GM21786 (cell line): ENCODE measurements around the gene RBM27.
A peak's percentile ranks its signal among the peaks of the same experiment; 100 is the strongest.
"Not testable (repeated sequence)": the region's sequence is repeated elsewhere in the genome, so short reads cannot be mapped to it uniquely, and the experiment has no call there.

Experiments
- ATAC-seq: cut with Tn5 transposase; IDR thresholded peaks from one replicate; pipeline ENCODE4 v1.9.1; 2021; ENCODE audit not compliant: unreplicated experiment

The RBM27 gene

DNA sequence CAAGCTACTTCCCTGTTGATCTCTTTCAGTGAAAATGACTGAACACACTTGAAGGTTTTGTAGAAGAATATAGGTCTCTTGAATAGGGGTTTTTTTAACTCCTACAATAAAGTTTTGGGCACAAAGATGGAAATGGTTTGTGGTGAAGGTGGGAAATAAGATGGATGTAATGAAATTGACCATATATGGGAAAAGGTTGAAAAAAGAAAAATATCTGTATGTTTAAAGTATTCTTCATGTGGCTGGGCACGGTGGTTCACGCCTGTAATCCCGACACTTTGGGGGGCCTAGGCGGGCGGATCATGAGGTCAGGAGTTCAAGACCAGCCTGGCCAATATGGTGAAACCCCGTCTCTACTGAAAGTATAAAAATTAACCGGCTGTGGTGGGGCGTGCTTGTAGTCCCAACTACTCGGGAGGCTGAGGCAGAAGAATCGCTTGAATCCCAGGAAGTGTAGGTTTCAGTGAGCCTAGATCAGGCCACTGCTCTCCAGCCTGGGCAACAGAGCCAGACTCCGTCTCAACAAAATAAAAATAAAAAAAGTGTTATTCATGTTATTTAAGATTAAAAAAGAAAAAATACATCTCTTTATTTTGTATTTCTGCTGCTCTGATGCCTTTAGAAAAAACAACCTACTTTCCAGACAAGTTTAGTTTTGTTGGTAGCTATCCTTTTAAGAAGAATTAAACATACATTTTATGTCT is 2.2 kb downstream of the RBM27 start:
- ATAC-seq, result no peak

DNA sequence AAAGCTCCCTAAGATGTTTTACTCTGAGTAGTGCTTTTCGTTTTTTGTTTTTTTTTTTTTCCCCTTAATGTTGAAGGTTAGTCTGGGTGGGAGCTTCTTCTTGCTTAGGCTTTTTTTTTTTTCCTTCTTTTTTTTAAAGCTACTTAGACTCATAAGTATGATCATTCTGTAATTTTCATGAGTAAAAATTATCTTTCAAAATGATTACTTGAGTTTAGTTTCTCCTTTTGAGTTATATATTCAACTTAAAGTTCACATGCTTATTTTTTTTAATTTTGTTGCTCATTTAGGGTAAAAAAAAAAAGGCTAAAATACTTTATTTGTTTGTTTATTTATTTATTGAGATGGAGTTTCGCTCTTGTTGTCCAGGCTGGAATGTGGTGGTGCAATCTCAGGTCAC is 2.9 kb downstream of the RBM27 start:
- ATAC-seq, result no peak

DNA sequence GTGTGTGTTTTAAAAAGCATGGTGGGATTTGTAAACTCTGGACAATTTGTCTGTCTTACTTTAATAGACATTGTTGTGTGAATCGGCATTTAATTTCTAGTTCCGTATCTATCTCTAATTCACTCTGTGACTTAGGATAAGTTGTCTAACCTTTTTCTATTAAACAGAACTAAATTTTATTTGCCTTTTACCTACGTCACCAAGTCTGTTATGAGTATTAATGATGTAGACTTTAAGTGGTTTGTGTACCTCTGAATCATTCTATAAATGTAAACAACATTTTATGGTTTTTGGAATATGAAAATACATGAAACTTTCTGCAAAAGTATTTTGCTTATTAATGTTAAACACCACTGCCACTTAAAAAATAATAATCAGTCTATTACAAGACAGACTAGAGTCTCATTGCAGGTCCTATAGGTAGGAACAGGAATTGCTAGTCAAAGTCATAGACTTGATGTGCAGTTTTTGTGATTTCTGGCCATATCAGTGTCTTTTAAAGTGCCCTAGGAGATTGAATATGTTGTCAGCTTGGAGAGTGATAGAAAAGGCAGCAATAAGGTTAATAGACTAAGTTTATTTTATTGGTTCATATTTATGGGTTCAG is 5.6 kb downstream of the RBM27 start:
- ATAC-seq, result no peak

DNA sequence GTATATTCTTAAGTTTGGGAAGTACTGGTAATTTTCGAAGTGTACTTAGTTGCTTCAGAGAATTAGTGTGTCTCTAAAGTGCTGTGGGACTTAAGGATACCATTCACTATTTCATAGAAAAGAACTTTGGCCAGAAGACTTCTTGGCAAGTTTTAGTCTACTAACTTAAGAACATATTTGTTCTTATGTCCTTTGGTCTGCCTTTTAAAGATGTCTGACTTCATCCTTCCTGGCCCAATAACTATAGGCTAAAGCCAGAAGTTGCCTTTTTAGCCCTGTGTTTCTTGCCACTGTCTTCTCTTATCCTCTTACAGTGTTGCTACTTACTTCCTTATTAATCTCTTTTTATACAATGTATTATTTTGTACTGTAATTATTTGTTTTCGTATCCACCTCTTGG is 6.3 kb downstream of the RBM27 start:
- no peak for ATAC-seq

DNA sequence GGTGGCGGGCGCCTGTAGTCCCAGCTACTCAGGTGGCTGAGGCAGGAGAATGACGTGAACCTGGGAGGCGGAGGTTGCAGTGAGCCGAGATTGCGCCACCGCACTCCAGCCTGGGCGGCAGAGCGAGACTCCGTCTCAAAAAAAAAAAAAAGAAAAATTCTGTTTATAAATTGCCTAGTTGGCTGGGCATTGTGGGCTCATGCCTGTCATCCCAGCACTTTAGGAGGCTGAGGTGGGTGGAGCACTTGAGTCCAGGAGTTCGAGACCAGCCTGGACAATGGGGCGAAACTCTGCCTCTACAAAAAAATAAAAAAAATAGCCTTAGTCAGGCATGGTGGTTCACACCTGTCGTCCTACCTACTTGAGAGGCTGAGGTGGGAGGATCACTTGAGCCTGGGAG is 7.4 kb downstream of the RBM27 start:
- not testable (repeated sequence) for ATAC-seq

DNA sequence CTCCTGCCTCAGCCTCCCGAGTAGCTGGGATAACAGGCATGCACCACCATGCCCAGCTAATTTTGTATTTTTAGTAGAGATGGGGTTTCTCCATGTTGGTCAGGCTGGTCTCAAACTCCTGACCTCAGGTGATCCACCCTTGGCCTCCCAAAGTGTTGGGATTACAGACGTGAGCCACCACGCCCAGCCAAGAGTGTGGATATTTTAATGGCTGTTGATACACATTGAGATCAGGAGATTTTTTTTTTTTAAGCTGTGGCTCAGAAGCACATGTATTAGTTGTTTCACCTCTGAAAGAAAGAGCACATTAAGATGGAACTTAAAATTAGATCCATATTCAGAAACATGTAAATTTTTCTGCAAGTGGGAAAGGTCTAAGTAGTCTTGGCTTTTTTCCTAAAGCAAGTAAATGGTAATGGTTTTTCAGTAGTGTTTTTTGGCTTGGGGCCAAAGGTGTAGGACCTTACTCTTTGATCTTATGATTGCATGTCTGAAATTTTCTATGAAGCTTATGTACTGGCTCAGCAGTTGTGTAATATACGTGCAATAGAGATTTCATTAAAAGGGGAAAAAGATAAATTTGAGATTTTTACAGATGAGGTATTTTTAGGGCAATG is 9.9 kb downstream of the RBM27 start:
- no peak for ATAC-seq

DNA sequence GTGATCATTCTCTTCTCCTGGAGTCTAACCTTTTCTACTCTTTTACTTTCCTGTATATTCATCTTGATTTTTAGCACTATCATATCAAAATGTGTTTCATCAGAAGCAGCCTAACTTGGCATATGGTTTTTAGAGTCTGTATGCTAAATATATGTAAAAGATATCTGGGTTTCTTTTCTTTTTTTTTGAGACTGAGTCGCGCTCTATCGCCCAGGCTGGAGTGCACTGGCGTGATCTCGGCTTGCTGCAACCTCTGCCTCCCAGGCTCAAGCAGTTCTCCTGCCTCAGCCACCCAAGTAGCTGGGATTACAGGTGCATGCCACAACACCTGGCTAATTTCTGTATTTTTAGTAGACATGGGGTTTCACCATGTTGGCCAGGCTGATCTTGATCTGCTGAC is 11.5 kb downstream of the RBM27 start:
- not testable (repeated sequence) for ATAC-seq

DNA sequence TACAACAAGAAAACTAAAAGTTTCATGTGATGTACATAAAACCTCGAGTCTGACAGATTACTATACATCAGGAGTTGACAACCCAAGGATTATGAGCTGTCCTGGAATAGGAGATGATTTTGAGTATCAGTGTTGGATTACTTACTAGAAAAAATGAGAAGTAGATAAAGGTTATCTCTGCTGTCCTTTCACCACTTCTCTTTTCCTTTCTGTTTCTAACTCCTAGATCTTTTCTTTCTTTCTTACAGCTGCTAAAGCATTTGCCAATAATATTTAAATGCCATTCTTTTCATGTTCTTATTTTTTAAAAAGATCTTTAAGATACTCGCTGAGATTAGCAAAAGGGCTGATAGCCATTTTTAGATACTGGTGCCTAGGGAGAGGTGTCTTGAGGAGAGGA is 14.8 kb downstream of the RBM27 start:
- no peak for ATAC-seq

DNA sequence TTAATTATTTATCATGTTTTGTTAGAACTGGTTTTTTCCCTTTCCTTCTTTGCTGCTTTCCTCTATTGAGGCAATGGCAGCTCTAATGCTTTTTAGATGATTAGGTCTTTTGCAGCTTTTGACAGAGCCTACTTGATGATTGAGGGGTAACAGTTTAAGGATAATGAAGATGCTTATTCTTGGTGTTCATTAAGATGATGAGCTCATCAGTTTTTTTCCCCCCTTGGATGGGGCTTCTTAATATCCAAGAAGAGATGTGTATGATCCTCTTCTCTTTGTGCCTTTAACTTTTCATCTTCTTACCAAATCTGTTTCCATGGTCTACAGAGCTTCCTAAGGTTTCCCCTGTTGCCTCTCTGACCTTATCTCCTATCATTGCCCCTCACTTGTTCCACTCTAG is 15.8 kb downstream of the RBM27 start:
- ATAC-seq, result no peak

DNA sequence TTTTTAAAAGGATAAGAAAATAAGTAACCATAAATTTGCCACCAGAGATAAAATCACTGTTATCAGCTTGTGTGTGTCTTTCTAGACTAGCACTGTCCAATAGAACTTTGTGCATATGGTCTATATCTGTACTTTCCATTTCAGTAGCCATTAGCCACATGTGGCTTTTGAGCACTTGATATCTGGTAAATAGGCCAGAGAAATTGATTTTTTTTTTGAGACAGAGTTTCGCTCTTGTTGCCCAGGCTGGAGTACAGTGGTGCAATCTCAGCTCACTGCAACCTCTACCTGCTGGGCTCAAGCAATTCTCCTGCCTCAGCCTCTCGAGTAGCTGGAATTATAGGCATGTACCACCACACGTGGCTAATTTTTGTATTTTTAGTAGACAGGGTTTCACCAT is 17.8 kb downstream of the RBM27 start:
- ATAC-seq, result no peak

DNA sequence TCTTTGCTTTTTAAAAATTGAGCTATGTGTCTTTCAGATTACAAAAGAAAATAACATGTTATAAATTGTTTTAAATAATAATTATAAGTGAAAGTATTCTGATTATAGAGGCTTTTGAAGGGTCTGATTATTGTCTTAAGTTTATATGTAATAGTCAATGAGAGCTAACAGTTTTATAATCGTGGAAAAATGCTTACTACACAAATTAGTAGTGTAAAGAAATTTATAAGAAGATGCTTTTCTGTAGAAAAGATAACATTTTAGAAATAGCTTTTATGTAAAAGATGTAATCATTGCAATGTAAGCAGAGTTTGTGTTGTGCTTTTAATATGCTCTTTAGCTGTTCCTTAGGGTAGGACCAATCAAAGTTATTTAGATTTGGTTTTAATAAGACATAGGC is 18.6 kb downstream of the RBM27 start:
- no peak for ATAC-seq

DNA sequence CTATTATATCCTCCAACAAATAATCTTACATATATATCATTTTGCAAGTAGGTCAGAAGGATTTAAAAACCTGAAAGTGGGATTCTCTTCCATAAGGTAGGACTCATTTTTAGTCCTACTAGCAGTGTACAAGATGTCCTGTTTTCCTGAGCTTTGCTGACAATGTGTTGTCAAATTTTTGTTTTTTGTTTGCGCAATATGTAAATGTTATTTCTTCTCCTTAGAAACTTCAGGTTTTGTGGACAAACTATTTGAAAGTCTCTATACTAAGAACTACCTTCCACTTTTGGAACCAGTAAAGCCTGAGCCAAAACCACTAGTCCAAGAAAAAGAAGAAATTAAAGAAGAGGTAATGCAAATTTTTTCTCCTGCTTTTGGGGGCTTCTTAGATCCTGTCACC is 19.8 kb downstream of the RBM27 start:
- ATAC-seq, result no peak

DNA sequence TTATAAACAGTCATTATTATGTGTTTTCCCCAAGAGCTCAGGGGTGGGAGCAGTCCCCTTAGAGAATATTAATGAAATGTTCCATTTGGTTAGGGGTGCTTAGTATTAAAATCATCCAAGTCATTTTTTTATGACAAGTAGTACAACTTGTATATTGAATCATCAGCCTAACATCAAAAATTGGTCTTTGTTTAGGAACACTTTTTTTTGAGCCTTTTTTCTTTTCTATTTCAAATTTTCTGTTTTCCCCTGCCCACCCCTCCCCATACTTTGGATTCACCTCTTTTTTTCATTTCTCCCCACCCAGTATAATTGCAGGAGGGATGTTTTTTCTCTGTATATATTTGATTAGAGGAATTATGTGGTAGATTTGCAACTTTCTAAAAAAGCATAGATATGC is 25.8 kb downstream of the RBM27 start:
- no peak for ATAC-seq

DNA sequence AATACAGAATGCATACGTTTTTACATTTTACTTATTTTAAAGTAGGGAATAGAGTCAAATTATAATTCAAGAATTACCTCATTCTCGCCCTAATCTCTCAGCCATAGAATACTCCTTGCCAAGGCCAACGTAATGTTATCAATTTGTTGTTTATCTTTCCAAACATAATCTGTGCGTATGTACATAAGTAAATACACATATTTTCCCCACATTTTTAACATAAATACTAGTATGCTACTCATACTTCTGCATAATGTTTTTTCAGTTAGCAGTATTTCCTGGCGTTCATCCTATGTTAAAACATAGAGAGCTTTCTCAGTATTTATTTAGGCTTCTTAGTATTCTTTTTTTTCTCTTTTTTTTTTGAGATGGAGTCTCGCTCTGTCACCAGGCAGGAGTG is 28.8 kb downstream of the RBM27 start:
- no peak for ATAC-seq

DNA sequence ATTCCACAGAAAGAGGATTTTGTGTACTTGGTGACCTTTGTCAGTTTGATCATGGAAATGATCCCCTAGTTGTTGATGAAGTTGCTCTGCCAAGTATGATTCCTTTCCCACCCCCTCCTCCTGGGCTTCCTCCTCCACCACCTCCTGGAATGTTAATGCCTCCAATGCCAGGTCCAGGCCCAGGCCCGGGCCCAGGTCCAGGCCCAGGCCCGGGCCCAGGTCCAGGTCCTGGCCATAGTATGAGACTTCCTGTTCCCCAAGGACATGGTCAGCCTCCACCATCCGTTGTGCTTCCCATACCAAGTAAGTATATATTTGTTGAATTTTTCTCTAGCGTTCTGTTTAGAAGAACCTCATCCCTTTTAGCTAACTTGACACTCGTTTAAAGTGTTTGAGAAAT is 30.0 kb downstream of the RBM27 start:
- ATAC-seq, result no peak

DNA sequence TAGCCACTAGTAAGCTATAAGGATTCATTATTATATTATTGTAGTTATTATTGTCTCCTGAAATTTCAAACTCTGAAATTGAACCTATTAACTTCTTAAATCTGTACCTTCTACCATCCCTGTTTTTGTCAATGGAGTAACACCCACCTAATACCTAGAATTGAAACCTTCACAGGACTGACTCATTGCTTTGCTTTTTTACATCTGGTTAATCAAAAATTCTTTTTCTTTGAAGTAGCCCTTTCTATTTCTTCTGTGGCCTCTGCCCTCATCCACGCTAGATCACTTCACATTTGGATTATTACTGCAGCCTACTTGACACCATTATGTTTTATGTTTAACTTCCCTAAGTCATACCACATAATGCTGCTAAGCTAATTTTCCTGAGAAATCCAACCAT is 35.6 kb downstream of the RBM27 start:
- peak; percentile 92 for ATAC-seq

DNA sequence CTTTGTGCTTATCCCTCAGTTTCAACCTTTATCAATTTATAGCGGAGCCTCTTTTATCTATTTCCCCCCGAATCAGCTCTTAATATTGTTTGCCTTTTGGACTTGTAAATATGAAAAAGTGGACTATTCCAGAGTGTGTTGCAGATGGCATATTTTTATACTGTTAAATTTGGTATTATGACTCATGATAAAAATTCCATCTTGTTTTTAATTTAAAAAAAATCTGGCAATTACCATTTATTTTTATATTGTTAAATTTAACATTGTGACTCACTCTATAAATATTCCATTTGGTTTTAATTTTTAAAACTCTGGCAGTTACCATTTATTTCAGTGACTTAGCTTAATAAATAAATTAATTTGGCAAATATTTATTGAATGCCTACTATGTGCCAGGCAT is 37.5 kb downstream of the RBM27 start:
- no peak for ATAC-seq

DNA sequence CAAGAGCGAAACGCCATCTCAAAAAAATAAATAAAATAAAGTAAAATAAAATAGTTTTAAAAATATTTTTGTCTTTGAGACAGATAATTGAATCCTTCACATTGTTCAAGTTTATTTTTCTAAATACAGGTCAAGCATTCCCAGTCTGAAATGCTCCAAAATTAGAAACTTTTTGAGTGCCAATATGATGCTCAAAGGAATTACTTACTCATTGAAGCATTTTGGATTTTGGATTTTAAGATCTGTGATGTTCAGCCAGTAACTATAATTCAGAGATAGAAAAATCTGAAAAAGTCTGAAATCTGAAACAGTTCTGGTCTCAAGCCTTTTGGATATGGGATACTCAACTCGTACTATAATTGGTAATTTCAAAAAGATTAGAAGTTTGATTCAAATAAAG is 39.8 kb downstream of the RBM27 start:
- ATAC-seq, result no peak

DNA sequence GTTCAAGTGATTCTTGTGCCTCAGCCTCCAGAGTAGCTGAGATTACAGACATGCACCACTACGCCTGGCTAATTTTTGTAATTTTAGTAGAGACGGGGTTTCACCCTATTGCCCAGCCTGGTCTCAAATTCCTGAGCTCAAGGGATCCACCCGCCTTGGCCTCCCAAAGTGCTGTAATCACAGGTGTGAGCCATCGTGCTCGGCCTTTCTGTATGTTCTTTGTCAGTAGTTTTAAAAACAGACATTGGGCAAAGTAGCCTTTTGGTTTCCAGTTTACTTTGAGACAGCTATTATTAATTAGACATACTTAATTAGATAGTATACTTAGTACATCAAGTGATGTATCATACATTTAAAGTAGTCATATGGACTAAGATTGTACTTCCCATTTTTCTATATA is 45.2 kb downstream of the RBM27 start:
- no peak for ATAC-seq

DNA sequence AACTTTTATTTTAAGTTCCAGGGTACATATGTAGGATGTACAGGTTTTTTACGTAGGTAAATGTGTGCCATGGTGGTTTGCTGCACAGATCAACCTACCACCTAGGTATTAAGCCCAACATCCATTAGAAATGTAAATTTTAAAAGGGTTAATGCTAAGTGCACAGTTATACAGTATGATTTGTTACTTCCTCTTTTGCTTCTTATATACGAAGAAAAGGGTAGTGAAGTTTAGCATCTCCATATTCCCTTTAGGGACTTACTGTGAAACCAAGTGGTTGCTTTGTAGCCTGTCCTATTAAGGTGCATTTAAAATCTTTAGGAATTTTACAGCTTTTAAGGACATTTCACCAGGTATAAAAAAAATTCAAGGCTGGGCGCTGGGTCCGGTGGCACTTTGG is 46.4 kb downstream of the RBM27 start:
- peak; percentile 53 for ATAC-seq
